HuH-7 (cell line): Measurements from ENCODE around the gene ST6GALNAC1.

Experiments used
- DNase-seq: peaks from one replicate; pipeline ENCODE4 v3.0.0; 2011; ENCODE audit warnings: low spot score

Gene ST6GALNAC1, protein sequence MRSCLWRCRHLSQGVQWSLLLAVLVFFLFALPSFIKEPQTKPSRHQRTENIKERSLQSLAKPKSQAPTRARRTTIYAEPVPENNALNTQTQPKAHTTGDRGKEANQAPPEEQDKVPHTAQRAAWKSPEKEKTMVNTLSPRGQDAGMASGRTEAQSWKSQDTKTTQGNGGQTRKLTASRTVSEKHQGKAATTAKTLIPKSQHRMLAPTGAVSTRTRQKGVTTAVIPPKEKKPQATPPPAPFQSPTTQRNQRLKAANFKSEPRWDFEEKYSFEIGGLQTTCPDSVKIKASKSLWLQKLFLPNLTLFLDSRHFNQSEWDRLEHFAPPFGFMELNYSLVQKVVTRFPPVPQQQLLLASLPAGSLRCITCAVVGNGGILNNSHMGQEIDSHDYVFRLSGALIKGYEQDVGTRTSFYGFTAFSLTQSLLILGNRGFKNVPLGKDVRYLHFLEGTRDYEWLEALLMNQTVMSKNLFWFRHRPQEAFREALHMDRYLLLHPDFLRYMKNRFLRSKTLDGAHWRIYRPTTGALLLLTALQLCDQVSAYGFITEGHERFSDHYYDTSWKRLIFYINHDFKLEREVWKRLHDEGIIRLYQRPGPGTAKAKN

DNA sequence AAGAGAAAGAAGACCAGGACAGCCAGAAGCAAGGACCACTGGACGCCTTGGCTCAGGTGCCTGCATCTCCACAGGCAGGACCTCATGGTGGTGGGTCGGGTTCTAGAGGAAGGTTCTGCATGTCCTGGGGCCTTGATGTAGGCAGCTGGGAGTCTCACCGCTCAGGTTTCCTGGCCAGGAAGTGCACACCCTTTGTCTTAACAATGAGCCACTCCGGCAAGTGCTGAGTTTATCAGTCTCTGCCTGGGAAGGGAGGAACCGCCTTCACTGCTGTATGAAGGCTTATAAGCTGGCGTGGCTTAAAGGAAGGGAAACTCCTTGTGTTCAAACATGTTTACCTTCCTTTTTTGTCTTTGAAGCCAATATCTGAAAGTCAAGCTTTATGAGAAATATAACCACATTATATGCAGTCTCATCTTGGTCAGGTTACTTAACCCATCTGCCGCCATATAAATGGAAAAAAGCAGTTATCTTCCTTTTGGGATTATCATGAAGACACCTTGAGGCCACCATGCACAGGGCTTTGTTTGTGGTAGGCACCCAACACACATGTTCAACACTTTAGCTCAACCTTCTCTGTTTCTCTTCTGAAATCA is at the start of gene ST6GALNAC1:
Gene ST6GALNAC1, minus strand, starts transcription at position 205 of the 596 bp plus-strand sequence. Its CDS starts 119 bp downstream, at position 86.
- DNase-seq: no peak

DNA sequence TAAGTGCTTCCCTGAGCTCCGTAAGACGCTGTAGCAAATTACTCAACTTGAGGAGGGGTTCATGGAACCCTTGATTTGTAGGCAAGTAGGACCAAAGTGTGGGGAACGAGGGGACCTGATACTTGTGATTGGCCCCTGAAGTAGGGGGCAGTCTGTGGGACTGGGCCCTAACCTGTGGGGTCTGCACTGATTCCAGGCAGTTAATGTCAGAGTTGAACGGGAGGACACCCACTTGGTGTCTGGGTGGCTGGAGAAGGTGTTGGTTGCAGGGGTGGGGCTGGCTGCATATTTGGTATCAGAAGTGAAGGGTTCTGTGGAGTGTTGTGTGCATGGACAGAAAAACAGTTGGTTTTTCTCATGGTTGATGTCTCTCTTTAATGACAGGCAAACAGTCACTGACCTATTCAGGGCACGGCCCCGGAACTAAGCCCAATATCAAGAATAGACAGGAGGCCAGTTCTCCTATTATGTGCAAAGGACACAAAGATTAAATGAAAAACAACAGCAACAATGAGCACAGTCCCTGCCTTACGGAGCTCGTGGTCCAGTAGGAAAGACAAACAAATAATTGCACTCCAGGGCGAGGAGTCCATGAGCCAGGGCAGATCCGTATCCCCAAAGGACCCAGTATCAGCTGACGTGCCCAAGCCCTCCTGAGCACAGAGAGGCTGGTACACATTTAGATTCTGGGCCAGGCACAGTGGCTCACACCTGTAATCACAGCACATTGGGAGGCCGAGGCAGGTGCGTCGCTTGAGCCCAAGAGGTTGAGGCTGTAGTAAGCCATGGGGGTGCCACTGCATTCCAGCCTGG is 48.0 kb upstream of the ST6GALNAC1 start:
- DNase-seq: no peak

DNA sequence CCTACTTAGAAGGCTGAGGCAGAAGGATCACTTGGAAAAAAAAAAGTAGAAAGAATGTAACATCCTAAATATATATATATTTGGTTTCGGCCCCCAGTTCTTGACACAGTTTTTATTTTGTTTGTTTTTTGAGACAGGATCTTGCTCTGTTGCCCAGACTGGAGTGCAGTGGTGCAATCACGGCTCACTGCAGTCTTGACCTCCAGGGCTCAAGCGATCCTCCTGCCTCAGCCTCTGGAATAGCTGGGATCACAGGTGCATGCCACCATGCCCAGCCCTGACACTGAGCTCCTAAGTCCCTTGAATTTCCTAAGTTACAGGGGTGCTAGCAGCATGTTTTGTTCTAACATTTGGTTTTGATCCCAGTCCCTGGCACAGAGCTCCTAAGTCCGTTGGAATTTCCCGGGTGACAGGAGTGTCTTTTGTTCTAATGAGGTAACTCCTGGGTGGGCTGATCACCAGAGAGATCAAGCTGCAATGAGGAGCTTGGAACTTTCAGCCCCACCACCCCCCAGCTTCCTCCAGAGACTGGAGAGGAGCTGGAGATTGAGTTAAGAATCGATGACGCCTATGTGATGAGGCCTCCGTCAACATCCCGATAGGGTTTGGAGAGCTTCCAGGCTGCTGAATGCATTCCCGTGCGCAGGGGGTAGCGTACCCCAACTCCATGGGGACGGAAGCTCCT is 47.2 kb upstream of the ST6GALNAC1 start:
- DNase-seq: no peak

DNA sequence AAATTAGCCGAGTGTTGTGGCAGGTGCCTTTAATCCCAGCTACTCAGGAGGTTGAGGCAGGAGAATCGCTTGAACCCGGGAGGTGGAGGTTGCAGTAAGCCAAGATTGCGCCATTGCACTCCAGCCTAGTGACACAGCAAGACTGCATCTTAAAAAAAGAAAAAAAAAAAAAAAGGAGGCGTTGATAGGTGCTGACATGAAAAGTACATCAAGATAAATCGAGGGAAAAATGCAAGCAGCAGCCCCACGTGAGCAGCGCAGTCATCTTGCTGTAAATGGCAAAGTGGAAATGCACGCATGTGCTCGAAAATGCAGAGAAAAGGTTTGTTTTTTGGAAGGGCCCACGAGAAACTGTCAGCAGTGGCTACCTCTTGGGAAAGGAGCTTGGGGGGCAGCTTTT is 46.3 kb upstream of the ST6GALNAC1 start:
- DNase-seq: no peak

DNA sequence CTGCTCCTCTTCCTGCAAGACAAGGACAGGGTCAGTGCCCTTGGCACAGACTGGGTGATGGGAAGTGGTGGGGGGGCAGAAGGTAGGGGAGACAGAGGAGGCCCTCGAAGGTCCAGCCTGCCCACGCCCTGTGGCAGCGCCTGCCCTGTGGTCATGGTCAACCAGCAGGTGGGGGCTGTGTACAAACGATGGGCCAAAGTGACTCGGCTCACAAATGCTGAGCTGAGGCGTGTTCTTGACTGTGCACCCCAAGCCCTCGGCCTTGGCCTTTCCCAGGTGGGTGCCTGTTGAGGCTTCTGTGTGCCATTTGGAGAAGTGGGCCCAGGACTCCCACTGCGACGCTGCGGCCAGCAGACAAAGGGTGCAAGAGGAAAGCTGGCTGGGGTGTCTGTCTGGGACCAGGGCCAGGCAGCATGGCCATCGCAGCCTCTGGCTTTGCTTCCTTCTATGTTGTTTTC is 44.6 kb upstream of the ST6GALNAC1 start:
- DNase-seq: no peak

DNA sequence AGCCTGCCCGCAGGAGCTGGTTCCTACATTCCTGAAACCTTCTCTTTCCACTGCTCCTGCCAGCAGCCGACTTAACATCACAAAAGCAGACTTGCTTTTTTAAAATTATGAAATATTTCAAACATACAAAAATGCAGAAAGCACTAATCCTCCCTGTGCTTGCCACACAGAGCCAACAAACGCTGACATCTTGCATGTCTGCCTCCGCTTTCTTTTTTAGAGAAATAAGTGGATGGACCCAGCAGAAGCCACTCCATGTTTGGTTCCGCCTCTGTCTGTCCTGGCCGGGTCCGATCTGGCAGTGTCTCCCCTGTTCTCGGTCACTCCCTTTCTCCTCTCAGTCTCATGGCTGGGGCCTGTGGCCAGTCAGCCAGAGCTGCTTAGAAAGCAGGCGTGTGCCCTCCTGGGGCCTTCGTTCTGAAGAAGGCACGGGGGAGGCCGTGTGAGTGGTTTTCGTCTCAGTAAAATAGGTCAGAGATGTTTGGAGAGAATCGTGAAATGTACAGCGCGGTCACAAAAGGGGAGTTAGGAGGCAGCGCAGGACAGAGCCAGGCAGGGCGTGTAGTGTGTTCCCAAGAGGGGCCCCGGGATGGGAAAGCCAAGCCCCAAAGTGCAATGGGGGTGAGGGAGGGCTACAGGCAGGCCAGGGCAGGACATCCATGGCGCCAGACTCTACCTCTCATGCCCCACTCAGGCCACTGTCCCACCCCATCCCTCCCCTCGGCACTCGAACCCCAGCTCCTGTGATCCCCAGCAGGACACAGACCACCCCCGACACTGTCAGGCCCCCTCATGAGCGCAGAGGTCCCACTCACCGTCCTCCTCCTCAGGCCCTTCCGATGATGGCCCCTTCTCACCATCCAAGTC is 44.0 kb upstream of the ST6GALNAC1 start:
- no peak for DNase-seq

DNA sequence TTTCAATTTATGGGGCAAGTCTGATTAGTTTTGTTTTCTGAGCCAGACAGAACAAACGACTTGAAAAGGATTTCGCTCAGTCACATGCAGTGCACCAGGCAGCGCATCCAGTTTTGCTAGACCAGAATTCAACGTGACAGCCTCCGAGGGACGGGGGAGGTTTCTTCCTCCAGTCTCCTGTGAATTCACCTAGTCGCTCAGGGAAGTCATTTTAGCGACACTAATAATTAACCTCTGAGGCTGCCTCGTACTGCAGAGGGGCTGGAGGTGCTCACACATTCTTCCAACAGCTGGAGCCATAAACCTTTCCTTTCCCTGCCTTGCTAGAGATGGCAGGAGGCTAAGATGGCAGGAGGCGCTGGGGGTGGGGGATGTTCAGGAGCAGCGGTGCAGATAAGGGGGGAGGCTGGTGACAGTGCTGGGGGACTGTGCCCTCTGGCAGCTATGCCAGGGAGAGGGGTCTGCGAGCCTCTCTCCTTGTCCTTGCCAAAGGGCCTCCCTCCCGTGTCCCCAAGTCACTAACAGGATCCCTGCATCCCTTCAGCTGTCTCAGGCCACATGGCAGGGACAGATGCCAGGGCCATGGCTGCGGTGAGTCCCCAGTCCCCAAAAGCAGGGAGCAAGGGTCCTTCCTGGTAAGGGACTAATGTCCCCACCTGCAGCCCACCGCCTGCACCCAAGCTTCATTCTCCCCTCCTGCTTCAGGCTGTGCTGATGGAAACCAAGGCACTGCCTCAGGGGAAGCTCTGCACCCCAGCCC is 43.2 kb upstream of the ST6GALNAC1 start:
- DNase-seq: no peak

DNA sequence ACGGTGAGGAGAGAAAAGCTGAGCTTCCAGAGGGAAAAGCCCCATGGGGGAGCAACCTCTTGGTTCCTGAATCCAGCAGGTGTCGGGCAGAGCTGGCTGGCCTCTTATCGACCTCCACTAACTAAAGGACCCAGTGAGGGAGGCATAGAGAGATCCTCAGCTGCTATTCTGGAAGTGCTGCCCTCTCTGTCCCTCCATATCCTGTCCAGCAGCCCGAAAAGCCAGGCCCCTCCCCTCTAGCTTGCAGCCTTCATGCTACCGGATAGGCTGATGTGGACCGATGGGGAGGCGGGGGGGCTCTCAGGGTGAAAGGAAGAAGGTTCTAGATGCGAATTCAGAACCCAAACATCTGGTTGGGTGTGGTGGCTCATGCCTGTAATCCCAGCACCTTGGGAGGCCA is 42.3 kb upstream of the ST6GALNAC1 start:
- DNase-seq: no peak

DNA sequence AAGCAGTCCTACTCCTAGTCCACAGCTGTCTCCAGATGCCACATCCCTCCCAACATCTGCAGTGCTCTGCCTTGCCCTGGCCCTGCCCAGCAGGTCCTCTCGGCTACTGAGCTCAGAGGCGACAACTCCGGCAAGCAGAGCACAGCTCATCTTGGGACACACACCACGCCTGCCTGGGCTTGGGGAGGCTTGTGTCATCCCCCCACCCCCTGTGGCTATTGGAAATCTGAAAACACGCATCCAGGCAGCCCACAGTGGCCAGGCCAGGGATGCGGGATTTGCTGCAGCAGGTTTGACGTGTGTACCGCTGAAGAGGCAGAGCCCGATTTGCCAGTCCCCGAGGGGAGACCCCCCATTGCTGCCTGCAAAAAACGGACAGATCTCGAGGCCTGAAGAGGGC is 41.8 kb upstream of the ST6GALNAC1 start:
- no peak for DNase-seq

DNA sequence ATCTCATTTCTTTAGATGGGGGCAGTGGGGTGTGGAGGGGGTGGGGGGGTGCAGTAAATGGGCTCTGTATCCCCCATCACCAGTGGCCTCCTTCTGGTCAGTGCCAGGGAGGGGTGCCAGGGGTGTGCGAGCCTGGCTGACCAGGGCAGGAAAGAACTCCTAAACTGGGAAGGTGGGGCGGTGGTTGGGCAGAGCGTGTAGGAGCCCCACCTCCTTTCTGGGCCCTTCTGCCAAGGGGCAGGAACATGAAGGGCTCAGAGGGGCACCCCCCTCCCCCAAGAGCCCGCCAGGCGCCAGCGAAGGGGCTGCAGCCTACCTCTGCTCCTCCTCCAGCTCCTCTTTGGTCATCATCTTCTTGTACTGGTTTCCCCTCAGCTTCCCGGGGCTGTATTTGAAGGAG is 41.2 kb upstream of the ST6GALNAC1 start:
- no peak for DNase-seq

DNA sequence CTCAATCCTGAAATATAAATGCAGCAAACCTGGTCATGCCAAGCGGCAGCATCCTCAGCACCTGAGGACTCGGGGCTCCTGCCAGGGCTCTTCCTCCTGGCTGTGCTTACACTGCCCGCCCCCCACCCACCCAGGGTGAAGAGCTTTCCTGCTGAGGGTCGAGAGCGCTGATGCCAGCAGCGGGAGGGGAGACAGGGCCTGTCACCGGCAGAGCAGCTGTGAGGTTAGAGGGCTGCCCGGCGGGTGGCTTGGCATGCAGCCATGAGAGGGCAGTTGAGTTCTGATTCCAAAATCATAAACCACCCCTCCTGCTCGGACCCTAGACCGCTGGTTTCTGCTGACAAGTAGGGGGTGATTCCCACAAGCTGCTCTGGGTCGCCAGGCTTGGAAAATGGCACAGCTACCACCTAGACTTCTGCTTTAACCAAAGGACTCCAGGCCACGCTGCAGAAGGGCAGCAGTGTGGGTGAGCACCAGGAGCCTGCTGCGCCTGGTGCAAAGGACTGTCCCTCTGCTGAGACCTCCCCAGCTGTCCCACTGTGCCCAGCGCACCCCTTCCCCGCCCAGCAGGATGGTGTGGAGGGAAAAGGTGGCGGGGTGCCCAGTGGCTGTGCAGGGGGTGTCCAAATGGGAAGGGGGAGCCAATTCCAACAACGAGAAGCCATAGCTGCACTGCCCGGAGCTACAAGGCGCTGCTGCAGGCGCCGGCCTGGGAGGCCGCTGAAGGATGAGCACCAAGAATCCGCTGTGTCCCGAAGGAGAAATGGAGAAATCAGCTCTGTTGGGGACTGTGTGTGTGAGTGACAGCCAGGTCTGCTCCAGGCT is 40.6 kb upstream of the ST6GALNAC1 start:
- no peak for DNase-seq

DNA sequence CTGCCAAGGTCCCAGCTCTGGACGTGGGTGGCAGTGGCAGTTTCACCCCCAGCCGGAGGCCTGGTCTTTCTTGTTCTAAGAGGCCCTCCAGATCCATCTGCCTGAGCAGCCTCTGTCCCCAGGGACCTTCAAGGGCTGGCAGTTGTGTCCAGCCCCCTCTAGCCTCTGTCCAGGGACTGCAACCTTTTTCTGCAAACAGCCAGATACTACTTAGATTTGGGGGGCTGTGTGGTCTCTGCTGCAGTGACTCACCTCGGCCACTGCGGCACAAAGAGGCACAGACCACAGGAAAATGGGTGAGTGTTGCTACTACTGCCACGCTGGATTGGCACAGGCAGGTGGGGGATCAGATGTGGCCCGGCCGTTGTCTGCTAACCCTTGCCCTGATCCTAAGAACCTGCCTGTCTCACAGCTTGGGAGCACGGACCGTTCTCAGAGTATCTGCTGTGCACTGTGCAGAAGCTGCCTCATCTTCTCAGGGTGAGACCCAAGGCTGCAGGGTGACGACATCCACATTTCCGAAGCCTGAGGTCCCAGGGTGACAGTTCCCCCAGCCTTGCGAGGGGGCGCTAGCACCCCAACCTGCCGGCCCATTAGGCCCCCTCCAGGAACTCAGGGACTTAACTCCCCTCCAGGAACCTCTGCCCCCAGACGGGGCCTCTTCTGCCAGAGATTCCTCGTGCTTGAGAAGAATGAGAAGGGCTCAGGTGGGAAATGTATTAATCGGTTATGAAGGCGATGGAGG is 39.6 kb upstream of the ST6GALNAC1 start:
- no peak for DNase-seq

DNA sequence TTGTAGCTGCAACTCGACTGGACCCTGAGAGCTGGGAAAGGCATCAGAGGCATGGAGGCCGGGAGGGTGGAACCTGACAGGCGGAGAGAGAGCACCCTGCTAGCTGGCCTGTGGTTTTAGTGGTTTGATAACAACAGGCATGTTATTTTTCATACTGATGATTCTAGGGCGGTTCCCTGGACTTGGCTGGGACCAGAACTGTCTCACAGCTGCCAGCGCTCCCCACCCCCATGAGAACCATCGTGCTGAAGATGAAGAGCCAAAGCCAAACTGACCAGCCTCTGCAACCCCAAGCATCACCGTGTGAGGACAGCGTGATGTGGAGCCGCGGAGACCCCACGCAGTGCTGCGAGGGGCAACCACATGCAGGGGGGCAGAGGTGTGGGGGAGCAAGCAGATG is 38.7 kb upstream of the ST6GALNAC1 start:
- no peak for DNase-seq

DNA sequence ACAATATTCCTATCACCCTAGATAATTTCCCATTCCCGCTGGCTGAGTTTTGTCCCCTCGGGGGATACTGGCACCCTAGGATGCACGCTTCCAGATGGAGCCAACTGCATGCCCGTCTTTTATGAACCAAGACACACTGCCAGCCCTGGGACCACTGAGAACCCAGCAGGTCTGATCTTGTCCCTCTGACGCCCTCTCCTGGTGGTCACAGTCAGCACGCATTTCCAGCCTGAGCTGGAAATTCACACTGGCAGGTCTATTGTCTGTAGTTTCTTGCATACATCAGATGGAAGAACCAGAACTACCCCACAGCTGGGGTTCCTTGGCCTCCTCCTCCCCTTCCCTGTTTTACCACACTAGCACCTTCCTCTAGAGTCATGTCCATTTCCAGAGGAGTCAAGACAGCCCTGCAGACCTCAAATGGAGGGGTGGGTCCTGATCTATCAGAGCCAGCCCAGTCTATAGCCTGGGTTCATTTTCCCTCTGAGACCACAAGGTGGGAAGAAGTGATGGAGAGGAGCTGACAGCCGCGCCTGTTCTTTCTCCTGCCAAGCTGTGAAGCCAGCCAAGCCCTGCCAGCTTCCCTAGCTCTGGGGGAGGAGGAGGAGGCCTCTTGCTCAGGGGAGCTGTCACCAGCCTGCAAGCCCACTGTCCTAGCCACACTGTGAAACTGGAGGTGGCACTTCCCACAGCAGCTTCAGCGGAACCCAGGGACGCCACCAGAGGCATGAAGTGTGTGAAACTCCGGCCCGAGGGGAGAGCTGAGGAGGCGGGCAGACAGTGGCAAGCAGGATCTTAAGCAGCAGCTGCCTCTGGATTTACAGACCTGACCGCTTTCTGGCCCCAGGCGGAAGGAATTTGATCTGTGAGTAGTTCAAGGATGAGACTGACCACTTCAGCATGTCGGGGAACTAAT is 37.9 kb upstream of the ST6GALNAC1 start:
- DNase-seq: peak; percentile 87

DNA sequence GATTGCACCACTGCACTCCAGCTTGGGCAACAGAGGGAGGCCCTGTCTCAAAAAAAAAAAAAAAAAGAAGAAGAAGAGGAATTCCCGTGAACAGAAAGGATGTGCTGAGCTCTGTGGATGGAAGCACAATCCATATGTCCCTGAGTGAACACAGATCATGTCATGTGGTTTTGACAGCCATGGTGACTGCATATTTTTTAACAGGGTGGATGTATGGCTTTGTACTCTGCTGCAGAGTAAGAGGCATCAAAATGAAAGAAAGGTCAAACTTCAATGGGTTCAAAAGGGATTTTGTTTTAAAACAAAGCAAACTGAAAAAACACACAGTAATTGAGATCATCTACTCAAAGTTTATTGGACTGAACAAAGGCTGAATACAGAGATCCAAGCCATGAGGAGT is 35.7 kb upstream of the ST6GALNAC1 start:
- no peak for DNase-seq

DNA sequence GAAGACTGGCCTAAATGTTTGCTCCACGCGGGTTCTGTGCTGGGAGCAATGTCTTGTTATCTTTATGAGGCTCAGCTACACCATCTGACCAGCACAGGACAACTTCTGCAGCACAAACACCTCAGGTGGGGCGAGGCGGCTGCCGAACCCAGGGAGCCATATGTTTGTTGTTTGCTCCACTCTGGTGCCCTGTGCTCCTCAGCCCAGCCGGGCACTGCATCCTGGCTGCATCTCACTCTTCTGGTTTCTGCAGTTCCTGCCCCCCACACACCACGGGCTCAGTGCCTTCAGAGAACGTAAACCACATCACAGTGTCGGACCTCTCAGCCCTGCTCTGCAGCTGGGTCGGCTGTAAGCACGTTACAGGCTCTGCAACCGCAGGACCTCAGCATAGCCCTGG is 34.8 kb upstream of the ST6GALNAC1 start:
- DNase-seq: peak; percentile 5

DNA sequence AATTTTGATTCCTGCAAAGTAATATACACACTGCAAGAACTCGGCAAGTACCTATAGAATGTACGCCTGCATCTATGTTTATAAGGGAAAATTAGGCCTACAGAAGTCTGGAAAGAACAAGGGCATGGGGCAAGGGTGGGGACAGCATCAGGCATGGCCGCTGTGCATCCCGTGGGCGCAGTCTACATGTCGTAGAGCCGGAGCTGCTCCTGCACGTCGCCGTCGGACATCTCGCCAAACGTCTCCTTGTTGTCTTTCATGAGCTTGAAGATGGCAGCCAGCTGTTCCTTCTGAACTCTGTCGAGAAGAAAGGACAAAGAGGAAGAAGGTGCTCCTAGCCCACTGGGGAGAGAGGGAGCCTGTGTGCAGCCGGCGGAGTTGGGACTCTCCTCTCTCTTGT is 33.8 kb upstream of the ST6GALNAC1 start:
- DNase-seq: no peak
